ENCODE results near the gene KLHL12.

- TF ChIP-seq PHF8 (IDR thresholded peaks at IDR 0.05; ENCODE audit: borderline replicate concordance, low read depth), result no peak
- TF ChIP-seq CTCF (IDR thresholded peaks at IDR 0.05), result peak; percentile 43
- no peak for TF ChIP-seq EP300 (IDR thresholded peaks at IDR 0.05)
- no peak for TF ChIP-seq USF2 (IDR thresholded peaks at IDR 0.05)
- no peak for TF ChIP-seq RCOR1 (IDR thresholded peaks at IDR 0.05; ENCODE audit: low read depth, low read length)
- TF ChIP-seq POLR2A (IDR thresholded peaks at IDR 0.05; ENCODE audit: low read length), result no peak
- TF ChIP-seq MAX (IDR thresholded peaks at IDR 0.05), result no peak
Observed at GRCh38 chr1:202968895-202969295, 41.9 kb upstream of the KLHL12 start.
